HepG2 (cell line): ENCODE results near the gene FAM219A. TPM values are rescaled to one million over a fixed set of nuclear protein-coding genes. Genes with fewer than 3 reads are reported as not detected.

Source experiments
- GRHL1 ChIP-seq: sonication (generic); formaldehyde crosslinking; conservative IDR thresholded peaks from 2 replicates; pipeline ENCODE4 v1.8.0; 2022; ENCODE audit warnings: missing genetic modification reagents
- HHEX ChIP-seq: IDR thresholded peaks from 2 replicates; pipeline ENCODE4 v1.6.1; 2016; ENCODE audit warnings: control low read depth
- POLR2AphosphoS2 ChIP-seq: IDR thresholded peaks from 2 replicates; pipeline ENCODE4 v1.6.1; 2011; ENCODE audit warnings: low read depth, low read length, improper control_type of control experiment
- ZNF292 ChIP-seq: sonication (generic); formaldehyde crosslinking; IDR thresholded peaks from 2 replicates; pipeline ENCODE4 v1.8.1; 2022; ENCODE audit warnings: mild to moderate bottlenecking, low read depth, missing genetic modification reagents, borderline replicate concordance
- ZNF446 ChIP-seq: sonication (generic); formaldehyde crosslinking; IDR thresholded peaks from 2 replicates; pipeline ENCODE4 v1.5.0; 2020; ENCODE audit warnings: mild to moderate bottlenecking, missing genetic modification reagents
- ZNF749 ChIP-seq: sonication (generic); formaldehyde crosslinking; IDR thresholded peaks from 2 replicates; pipeline ENCODE4 v1.8.0; 2022; ENCODE audit warnings: mild to moderate bottlenecking, missing genetic modification reagents, moderate library complexity, borderline replicate concordance
- ZSCAN22 ChIP-seq: sonication (generic); formaldehyde crosslinking; IDR thresholded peaks from 2 replicates; pipeline ENCODE4 v1.4.0; 2020; ENCODE audit warnings: mild to moderate bottlenecking, missing genetic modification reagents
- polyA plus RNA-seq, 8 experiments: library from polyadenylated mRNA; depleted of rRNA in 3 of 8; stranded (reverse) in 7 of 8; unstranded in 1 of 8; fragments of >200 nt; fragmentation: Illumina TruSeq in 4 of 8; extraction: Trizol in 4 of 8; gene quantifications; 2 replicates each; pipeline versions ENCODE4 v1.2.1 to v1.2.3, GENCODE V29; 2011 to 2016; ENCODE audit warnings: low read depth in 4 of 8, missing spikeins in 1 of 8, mixed read lengths in 1 of 8; ENCODE audit not compliant: insufficient read depth in 1 of 8
- total RNA-seq, 5 experiments: library from RNA; depleted of rRNA; stranded (reverse); fragments of >200 nt; fragmentation: Illumina TruSeq; extraction: Trizol; gene quantifications; 2 replicates each; pipeline ENCODE4 v1.2.3, GENCODE V29; 2016; ENCODE audit warnings: low read depth in 1 of 5
- TF ChIP-seq, protein P1 (sequence below): IDR thresholded peaks from 2 replicates; pipeline ENCODE4 v1.6.1; 2018; ENCODE audit warnings: missing genetic modification reagents
- TF ChIP-seq, protein P2 (sequence below): IDR thresholded peaks from 2 replicates; pipeline ENCODE4 v1.6.1; 2016; ENCODE audit warnings: low read depth, borderline replicate concordance
- TF ChIP-seq, protein P3 (sequence below): sonication (generic); formaldehyde crosslinking; IDR thresholded peaks from 2 replicates; pipeline ENCODE4 v1.9.0; 2021; ENCODE audit warnings: missing genetic modification reagents, borderline replicate concordance
- TF ChIP-seq, protein P4 (sequence below): sonication (generic); formaldehyde crosslinking; IDR thresholded peaks from 2 replicates; pipeline ENCODE4 v1.4.0; 2020; ENCODE audit warnings: missing genetic modification reagents
- TF ChIP-seq, protein P5 (sequence below): IDR thresholded peaks from 2 replicates; pipeline ENCODE4 v1.6.1; 2018; ENCODE audit warnings: missing genetic modification reagents, mild to moderate bottlenecking, missing compliant biosample characterization
- TF ChIP-seq, protein P6 (sequence below): sonication (generic); formaldehyde crosslinking; IDR thresholded peaks from 2 replicates; pipeline ENCODE4 v1.5.0; 2020; ENCODE audit warnings: missing genetic modification reagents
- TF ChIP-seq, protein P7 (sequence below): sonication (generic); formaldehyde crosslinking; IDR thresholded peaks from 2 replicates; pipeline ENCODE4 v1.4.0; 2020; ENCODE audit warnings: missing genetic modification reagents, mild to moderate bottlenecking, borderline replicate concordance

FAM219A gene
- total and polyA plus RNA-seq, 2 of the 13 experiments (the other 11 are each of a cell fraction or from before 2014, with no cell fraction given): 3.9 to 6.4 TPM

DNA sequence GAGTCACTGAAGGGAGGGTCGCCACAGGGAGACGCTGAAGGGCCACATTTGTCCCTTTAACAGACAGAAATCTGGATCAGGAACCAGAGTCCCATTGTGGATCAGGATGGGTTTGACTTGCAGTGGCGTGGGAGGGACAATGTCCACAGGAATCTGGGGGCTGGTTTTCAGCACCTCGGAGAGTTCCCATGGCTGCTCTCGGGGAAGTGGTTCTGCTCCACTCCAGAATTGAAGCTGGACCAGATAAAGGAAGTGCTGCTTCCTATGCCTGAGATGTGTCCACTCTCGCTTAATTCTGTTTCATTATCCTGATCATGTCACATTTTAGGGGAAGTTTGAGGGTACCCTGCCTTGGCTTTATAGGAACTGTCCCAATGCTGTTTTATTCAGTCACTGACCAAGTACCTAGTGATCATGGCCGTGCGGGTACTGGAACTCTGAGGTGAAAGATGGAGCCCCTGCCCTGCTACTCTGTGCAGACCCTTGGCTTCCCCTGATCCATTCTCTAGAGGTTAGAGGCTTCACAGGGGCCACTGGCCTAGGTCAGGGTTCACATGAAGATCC is 35.7 kb upstream of the FAM219A start (continued):
- TF ChIP-seq, protein P1, sequence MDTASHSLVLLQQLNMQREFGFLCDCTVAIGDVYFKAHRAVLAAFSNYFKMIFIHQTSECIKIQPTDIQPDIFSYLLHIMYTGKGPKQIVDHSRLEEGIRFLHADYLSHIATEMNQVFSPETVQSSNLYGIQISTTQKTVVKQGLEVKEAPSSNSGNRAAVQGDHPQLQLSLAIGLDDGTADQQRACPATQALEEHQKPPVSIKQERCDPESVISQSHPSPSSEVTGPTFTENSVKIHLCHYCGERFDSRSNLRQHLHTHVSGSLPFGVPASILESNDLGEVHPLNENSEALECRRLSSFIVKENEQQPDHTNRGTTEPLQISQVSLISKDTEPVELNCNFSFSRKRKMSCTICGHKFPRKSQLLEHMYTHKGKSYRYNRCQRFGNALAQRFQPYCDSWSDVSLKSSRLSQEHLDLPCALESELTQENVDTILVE (CRISPR knock-in tag): 0 out of 2 replicates have a peak, but pooled peaks have one; percentile 54
- TF ChIP-seq HHEX (CRISPR knock-in tag) (no peak), GRHL1 (CRISPR knock-in tag) (no peak), ZNF292 (CRISPR knock-in tag) (no peak), POLR2AphosphoS2 (no peak), ZSCAN22 (CRISPR knock-in tag) (no peak), ZNF446 (no peak; the same call in 1 of the 2 replicates), ZNF749 (CRISPR knock-in tag) (no peak)
- TF ChIP-seq, protein P2, sequence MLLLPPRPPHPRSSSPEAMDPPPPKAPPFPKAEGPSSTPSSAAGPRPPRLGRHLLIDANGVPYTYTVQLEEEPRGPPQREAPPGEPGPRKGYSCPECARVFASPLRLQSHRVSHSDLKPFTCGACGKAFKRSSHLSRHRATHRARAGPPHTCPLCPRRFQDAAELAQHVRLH: 0 out of 2 replicates have a peak, but pooled peaks have one; percentile 40
- TF ChIP-seq, protein P3, sequence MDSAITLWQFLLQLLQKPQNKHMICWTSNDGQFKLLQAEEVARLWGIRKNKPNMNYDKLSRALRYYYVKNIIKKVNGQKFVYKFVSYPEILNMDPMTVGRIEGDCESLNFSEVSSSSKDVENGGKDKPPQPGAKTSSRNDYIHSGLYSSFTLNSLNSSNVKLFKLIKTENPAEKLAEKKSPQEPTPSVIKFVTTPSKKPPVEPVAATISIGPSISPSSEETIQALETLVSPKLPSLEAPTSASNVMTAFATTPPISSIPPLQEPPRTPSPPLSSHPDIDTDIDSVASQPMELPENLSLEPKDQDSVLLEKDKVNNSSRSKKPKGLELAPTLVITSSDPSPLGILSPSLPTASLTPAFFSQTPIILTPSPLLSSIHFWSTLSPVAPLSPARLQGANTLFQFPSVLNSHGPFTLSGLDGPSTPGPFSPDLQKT (CRISPR knock-in tag): no peak
- TF ChIP-seq, protein P4, sequence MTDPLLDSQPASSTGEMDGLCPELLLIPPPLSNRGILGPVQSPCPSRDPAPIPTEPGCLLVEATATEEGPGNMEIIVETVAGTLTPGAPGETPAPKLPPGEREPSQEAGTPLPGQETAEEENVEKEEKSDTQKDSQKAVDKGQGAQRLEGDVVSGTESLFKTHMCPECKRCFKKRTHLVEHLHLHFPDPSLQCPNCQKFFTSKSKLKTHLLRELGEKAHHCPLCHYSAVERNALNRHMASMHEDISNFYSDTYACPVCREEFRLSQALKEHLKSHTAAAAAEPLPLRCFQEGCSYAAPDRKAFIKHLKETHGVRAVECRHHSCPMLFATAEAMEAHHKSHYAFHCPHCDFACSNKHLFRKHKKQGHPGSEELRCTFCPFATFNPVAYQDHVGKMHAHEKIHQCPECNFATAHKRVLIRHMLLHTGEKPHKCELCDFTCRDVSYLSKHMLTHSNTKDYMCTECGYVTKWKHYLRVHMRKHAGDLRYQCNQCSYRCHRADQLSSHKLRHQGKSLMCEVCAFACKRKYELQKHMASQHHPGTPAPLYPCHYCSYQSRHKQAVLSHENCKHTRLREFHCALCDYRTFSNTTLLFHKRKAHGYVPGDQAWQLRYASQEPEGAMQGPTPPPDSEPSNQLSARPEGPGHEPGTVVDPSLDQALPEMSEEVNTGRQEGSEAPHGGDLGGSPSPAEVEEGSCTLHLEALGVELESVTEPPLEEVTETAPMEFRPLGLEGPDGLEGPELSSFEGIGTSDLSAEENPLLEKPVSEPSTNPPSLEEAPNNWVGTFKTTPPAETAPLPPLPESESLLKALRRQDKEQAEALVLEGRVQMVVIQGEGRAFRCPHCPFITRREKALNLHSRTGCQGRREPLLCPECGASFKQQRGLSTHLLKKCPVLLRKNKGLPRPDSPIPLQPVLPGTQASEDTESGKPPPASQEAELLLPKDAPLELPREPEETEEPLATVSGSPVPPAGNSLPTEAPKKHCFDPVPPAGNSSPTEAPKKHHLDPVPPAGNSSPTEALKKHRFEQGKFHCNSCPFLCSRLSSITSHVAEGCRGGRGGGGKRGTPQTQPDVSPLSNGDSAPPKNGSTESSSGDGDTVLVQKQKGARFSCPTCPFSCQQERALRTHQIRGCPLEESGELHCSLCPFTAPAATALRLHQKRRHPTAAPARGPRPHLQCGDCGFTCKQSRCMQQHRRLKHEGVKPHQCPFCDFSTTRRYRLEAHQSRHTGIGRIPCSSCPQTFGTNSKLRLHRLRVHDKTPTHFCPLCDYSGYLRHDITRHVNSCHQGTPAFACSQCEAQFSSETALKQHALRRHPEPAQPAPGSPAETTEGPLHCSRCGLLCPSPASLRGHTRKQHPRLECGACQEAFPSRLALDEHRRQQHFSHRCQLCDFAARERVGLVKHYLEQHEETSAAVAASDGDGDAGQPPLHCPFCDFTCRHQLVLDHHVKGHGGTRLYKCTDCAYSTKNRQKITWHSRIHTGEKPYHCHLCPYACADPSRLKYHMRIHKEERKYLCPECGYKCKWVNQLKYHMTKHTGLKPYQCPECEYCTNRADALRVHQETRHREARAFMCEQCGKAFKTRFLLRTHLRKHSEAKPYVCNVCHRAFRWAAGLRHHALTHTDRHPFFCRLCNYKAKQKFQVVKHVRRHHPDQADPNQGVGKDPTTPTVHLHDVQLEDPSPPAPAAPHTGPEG: no peak
- TF ChIP-seq, protein P5, sequence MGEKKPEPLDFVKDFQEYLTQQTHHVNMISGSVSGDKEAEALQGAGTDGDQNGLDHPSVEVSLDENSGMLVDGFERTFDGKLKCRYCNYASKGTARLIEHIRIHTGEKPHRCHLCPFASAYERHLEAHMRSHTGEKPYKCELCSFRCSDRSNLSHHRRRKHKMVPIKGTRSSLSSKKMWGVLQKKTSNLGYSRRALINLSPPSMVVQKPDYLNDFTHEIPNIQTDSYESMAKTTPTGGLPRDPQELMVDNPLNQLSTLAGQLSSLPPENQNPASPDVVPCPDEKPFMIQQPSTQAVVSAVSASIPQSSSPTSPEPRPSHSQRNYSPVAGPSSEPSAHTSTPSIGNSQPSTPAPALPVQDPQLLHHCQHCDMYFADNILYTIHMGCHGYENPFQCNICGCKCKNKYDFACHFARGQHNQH (CRISPR knock-in tag): peak; percentile 36; the same call in 1 of the 2 replicates
- TF ChIP-seq, protein P6, sequence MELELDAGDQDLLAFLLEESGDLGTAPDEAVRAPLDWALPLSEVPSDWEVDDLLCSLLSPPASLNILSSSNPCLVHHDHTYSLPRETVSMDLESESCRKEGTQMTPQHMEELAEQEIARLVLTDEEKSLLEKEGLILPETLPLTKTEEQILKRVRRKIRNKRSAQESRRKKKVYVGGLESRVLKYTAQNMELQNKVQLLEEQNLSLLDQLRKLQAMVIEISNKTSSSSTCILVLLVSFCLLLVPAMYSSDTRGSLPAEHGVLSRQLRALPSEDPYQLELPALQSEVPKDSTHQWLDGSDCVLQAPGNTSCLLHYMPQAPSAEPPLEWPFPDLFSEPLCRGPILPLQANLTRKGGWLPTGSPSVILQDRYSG (CRISPR knock-in tag): 0 out of 2 replicates have a peak, but pooled peaks have one; percentile 52
- TF ChIP-seq, protein P7, sequence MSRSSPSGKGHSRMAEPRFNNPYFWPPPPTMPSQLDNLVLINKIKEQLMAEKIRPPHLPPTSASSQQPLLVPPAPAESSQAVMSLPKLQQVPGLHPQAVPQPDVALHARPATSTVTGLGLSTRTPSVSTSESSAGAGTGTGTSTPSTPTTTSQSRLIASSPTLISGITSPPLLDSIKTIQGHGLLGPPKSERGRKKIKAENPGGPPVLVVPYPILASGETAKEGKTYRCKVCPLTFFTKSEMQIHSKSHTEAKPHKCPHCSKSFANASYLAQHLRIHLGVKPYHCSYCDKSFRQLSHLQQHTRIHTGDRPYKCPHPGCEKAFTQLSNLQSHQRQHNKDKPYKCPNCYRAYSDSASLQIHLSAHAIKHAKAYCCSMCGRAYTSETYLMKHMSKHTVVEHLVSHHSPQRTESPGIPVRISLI (CRISPR knock-in tag): no peak
